Tibial nerve (tissue), 4 donors: ENCODE data around the gene ELP4.

Experiments
- CTCF ChIP-seq, 5 experiments: fragments of 200-600 bp in 3 of 5; fragments of 450-650 bp in 2 of 5; sonication (generic) in 3 of 5; IDR thresholded peaks; one replicate each; pipeline ENCODE4 v1.5.1; 2016 to 2019; ENCODE audit warnings: antibody characterized with exemption in 5 of 5, mild to moderate bottlenecking in 3 of 5, moderate library complexity in 2 of 5
- EP300 ChIP-seq, 2 donors: sonication (generic); formaldehyde crosslinking; IDR thresholded peaks; one replicate each; pipeline ENCODE4 v1.6.1; 2017; ENCODE audit warnings: antibody characterized with exemption in 2 of 2, mild to moderate bottlenecking in 1 of 2
- POLR2A ChIP-seq, 2 donors: fragments of 450-650 bp; IDR thresholded peaks; one replicate each; pipeline ENCODE4 v1.6.1; 2017; ENCODE audit warnings: antibody characterized with exemption in 2 of 2, mild to moderate bottlenecking in 2 of 2, moderate library complexity in 2 of 2

DNA sequence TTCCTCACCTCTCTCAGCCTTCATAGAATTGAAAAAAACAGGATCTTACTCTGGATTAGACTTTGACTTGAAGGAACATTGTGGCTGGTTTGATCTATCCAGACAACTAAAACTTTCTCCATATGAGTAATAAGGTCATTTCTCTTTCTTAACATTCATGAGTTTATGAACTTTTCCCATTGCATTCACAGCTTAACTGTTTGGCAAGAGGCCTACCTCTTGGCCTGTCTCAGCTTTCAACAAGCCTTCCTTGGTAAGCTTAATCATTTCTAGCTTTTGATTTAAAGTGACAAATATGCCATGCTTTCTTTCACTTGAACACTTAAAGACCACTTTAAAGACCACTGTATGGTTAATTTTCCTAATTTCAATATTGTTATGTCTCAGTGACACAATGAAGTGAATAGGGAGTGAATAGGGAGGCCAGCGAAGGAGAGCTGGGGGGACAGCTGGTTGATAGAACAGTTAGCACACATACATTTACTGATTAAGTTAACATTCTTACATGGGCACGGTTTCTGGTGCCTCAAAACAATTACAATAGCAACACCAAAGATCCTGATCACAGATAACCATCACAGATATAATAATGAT is 17.1 kb upstream of the ELP4 start:
- TF ChIP-seq CTCF (IDR thresholded peaks at IDR 0.05) (no peak), POLR2A (IDR thresholded peaks at IDR 0.05) (no peak), EP300 (IDR thresholded peaks at IDR 0.05) (no peak)
